ENCODE data around the gene STAM2.

- TF ChIP-seq CTCF (IDR thresholded peaks at IDR 0.05; ENCODE audit: poor library complexity) (no peak), EZH2 (IDR thresholded peaks at IDR 0.05; ENCODE audit: borderline replicate concordance) (no peak)
Observed at GRCh38 chr2:152183401-152184073, 8.0 kb upstream of the STAM2 start.

Data from hepatocyte (in vitro differentiated cells).